GM19468 (cell line): ENCODE data around the gene DTHD1.

Experiments
- ATAC-seq: cut with Tn5 transposase; IDR thresholded peaks from one replicate; pipeline ENCODE4 v1.9.1; 2021; ENCODE audit warnings: mild to moderate bottlenecking, moderate library complexity, moderate number of reproducible peaks; ENCODE audit not compliant: unreplicated experiment; ENCODE audit errors: extremely low read depth

Gene DTHD1

DNA sequence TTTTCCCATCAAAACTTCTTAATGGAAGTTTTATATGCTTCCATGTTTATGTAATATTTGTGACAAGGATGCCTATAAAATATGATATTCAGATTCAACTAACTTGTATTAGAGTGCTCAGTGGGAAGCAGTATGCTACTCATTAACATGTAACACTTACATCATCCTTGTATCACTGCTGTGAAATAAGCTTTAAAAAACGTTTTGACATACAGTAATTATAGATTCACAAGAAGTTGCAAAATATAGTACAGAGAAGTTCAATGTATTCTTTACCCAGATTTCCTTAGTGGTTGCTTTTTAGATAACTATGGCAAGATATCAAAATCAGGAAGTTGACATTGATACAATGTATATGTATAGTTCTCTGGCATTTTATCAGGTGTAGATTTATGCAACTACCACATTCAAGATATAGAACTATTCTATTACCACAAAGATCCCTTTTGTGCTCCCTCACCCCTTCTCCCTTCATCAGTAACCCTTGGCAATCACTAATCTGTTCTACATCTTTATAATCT, 56.3 kb downstream of the DTHD1 start:
- no peak for ATAC-seq

DNA sequence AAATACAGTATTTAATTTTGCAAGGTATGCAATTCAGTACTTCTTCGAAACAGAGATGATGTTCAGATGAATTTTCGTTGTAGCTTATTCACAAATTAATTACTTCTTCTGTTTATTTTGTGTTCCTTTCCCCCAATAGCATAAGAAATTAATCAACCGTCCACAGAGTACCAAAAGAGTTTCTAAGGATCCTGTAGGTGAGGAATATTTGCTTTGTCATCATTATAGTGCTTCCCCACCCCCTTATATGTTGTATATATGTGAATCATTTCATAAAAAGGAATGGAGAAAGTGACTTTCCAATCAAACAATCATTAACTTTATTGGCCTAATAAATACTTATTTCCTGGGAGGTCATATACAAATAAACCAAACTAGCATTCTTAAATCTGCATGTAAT, 57.6 kb downstream of the DTHD1 start:
- ATAC-seq, result no peak

DNA sequence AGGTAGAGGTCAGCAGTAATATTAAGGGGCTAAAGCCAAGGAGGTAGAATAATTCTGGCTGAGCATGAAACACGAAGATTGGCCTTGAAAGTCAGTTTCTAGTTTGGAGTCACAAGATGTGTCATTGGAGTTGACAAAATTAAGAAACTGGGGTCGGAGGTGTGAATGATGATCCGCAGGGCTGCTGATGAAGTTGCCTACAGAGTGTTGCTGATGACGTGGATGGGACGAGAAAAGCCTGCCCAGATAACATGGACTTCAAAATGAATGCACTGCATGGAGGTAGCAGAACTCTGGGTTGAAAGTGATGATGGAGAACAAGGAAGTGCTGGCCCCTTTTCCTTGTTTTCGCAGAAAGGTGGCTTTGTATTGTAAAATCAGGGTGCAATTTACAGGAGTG, 60.5 kb downstream of the DTHD1 start:
- no peak for ATAC-seq

DNA sequence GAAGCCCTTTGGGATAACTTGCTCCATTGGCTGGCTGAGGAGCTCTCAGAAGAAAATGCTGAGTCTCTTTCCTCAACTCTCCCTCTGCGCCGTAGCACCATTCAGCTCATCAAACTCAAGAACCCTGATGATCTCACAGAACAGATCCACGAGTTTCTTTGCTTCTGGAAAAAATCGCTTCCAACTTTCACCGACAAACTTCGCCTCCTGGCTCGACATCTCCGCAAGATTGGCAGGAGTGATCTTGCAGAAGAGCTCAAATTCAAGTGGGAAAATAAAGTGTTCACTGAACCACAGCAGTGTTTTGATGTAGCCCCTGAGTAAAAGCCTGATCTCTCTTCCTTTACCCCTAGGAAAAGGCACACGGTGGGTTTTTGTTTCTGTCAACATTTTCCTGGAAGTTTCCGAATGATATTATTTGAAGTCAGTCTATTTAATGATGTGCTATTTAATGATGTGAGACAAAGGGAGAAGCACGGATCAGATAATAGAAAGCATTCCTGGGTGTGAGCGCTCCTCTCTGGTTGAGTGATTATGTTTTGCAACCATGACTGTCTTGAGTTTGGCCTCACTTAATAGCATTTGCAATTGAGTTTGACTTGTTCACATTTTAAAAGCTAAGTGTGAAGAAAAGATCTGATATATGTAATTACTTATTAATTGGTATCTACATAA, 62.2 kb downstream of the DTHD1 start:
- no peak for ATAC-seq

DNA sequence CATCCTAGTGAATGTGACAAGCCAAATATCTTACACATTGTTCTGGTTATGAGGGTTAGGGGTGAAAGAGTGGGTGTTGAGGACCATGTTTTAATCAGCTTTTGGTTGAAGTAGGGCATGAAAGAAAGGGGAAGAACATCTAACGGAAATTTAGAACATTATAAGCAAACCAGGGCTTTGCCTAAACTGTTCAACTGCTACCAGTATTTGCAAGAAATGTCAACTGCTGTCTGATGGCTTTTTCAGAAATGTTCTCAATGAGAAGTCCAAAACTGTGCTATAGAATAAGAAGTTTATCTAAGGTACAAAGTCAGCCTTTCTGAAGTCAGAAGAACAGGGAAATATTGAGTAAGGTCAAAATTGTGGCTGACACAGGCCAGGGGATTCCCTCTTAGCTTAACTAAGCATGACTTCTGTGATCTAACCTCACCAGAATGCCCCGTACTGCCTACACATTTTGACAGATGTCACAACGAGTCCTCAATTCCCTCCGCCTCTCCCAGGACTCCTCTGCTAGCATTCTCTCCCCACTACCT, 67.1 kb downstream of the DTHD1 start:
- peak; percentile 86 for ATAC-seq

DNA sequence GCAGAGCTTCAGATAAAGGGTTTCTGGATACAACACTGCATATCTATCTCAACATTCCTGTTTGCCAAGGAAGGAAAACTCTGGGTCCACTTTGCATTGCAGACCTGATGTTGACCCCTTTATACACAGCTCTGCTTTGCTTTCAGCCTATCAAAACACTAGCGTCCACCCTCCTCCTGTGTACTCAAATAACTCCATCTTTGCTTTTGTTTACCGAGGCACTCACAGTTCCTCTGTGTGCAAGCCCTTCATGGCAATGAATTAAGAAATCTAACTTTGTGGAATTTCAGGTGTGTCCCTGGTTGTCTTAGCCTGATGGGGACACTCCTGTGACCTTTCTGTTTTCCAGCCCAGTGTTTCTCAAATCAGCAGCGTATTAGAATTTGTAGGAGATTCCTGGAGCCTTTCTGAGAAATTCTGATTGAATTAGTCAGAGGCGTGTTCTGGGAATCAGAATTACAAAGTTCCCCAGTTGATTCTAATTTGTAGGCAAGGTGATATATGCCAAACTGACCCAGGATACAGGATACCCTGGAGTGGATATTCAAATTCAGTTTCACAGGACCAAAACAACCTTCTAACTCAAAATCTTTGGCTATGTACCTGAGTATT, 68.6 kb downstream of the DTHD1 start:
- no peak for ATAC-seq

DNA sequence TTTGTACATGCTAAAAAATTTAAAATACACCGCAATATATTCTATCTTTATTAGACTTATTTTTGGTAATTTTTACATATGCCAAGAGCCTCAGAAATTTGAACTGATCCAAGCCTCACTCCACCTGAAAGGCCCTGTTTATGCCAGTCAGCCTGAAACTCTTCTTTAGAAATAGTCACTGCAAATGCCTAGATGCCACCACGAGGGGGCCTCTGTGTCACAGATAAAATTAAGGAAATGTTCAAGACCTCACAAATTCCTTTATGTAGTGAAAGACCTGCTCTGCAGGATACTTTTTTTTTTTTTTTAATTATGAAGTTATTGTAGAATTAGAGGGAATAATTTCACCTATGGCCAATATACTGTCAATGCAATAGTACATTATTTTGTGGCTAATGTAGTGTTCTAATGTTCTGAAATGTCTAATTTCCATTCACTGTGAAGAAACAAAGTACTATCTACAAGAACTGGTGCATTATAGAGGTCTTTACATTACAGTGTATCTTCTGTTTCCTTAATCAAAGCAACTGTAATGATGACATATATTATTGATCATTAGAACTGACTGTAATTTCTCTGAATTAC, 69.8 kb downstream of the DTHD1 start:
- no peak for ATAC-seq

DNA sequence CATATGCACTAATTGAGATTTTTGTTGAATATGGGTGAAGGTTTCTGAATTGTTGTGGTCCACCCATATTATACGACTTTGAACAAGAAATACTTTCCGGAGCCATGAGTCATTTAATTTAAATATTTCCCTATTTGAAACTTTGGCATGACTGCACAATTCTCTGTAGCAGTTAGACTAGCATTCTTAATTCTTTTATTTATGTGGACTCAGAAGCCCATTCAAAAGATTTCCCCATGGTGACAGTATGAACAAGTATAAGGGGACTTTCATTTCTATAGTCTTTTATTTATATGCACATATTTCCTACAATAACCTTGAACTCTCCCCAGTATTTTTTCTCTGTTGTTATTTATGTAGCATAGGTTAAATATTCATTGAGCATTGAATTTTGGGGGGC, 72.6 kb downstream of the DTHD1 start:
- ATAC-seq, result no peak

DNA sequence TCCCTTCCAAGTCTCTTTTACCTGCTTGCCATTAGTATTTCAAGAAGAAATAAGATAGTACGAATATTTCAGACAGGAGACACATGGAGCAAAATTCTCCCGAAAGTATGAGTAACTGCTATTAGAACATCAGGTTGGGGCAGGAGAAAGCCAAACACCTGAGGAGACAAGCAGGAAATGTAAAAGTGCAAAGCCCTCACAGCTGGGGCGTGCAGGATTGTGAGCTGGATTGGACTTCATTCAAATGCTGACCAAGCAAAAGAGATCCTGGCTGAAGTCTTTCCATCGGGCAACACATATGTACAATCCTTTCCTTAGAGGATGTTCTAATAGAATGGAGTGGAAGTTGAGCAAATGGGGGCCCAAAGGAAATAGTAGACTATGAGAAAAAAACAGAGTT, 76.8 kb downstream of the DTHD1 start:
- ATAC-seq, result no peak

DNA sequence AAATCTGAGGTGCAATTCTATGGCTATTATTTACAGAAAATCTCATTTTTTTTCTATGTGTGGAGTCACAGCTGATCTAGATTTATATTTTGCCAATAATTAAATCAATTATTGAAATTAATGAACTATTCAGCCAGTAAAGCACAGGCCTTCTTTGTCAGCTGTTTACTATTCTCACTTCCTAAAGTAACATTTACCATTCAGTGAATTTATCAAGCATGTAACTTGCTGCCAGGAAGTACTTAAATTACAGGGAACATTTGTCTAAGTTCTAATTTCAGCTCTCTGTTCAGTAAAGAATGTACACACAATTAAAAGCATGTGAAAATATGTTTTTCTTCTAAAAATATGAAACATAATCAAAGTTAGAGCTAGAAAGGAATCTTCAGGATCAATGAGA, 79.3 kb downstream of the DTHD1 start:
- no peak for ATAC-seq

DNA sequence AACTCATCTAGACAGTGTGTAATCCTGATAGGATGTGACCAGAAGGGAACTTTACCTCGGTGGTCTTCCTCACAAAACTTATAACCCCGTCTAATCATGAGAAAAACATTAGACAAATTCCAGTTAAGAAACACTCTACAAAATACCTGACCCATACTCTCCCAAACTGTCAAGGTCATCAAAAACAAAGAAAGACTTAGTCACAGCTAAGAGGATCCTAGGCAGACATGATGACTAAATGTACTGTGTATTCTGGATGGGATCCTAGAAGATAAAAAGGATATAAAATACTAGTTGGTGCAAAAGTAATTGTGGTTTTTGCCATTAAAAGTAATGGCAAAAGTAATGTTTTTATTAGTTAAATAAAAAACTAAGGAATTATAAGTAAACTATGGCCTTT, 81.6 kb downstream of the DTHD1 start:
- no peak for ATAC-seq

DNA sequence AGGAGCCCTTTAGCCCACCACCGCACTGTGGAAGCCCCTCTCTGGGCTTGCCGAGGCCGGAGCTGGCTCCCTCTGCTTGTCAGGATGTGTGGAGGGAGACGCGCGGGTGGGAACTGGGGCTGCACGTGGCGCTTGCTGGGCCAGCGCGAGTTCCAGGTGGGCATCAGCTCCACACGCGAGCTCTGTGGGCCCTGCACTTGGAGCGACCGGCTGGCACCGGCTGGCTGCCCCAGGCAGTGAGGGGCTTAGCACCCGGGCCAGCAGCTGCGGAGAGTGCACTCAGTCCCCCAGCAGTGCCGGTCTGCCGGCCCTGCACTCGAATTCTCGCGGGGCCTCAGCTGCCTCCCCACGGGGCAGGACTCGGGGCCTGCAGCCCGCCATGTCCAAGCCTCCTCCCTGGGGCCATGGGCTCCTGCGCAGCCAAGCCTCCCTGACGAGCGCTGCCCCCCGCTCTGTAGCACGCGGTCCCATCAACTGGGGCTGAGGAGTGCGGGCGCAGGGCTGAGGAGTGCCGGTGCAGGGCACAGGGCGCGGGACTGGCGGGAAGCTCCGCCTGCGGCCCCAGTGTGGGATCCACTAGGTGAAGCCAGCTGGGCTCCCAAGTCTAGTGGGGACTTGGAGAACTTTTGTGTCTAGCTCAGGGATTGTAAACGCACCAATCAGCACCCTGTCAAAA, 93.6 kb downstream of the DTHD1 start:
- no peak for ATAC-seq

DNA sequence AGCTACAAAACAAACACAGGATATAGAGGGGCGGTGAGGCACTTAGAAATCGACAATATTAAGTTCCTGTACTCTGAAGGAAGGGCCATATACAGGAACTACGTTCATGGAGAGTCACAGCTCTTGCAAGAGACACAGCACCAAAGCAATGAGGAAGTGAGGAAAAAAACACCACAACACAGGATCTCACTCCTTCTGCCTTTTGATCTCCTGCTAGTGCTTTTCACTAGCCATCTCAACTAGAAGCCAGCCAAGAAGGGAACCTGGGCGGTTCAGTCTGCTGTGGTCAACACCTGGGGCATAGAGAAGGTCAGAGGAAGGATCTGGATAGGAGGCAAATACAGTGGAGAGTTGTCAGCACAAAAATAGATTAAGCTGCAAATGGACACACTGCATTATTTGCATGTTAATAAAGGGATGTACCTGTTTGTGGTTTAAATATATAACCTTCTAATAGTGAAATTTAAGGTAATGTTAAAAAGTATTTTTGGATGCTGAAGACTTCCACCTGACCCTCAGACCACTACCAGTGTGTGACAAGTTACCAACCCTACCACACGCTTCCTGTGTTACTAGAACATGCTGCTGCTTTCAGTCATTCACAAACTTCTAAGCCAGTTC, 104.6 kb downstream of the DTHD1 start:
- peak; percentile 80 for ATAC-seq

DNA sequence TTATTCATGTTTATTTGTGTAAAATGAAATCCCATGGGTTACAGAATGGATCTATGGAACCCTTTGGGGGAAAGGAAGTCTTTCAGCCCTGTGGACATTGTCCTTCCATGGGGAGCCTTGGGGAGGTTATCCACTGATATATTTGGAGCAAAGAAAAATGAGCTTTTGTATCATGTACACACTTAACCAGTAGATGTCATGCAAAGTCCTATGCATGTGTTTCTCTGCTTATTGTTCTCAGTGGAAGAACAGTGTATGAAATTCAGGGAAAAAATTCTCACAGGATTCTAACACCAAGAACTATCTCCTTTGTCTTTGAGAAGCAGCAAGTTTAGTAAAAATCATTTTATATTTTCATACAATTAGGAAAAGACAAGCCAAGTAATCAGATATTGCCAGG, 105.3 kb downstream of the DTHD1 start:
- no peak for ATAC-seq

DNA sequence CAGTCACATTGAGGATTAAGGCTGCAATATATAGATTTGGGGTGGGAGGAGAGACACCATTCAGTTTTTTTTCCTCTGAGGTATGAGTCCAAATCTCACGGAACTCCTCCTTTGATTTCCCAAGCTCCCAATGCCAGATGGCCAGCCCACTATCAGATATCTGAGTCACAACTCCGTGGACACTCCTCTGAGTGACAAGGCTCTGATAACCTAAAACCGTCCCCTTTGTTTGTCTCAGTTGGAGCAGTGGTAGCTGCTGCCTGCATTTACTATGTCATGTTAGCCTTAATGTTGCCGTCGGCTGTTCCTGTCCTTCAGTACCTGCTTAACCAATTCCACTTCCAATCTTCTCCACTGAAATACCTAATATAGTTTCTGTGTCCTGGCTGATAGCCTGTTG, 107.3 kb downstream of the DTHD1 start:
- no peak for ATAC-seq

DNA sequence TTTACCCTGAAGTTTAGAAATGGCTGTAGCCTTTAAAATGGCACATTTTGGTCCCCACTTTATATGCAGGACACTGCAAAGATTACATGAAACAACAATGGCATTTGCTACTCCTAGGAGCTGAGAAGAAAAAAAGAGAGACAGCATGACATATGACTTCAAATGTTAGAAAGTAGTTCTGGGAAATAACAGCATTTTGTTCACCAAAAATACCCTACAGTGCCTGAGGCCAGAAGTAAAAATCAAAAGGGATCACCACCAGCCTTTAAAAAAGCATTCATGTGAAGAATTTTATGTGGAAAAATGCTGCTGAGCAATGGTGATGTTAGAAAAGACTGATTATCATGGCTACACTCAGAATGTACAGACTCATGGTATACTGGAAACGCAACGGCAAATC, 110.0 kb downstream of the DTHD1 start:
- no peak for ATAC-seq

DNA sequence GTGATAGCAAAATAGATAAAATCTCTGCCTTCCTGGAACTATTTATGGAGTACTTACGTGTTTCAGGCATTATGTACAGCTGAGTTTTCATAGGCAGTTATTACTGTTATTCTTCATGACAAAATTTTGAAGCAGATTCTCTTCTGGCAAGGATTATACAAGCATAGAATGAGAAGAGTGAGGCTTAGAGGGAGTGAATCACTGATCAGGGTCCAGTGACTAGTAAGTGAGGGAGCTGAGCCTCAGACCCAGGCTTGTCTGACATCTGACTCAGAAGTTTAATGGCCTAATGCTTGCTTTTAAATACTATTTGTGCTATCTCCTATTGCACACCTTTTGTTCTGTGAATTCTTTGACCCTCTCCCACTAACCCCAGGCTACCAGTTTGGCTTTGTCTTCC, 110.6 kb downstream of the DTHD1 start:
- ATAC-seq, result no peak

DNA sequence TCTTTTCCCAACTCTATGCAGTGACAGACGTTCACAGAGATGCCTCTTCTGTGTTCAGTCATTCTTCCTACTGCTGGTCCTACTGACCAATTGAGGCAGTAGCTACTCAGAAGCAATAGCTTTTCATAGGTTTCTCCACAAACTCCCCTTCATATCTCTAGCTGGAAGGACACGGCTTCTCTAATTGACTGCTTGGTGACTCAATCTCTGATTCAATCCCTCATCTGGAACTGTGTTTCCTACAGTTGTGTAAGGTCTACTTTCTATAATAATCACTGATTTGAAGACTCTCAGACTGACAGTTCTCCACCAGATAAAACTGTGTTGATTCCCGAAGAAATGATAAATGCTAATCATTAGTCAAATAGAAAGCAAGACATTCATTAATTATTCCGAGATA, 111.5 kb downstream of the DTHD1 start:
- ATAC-seq, result no peak
